GM20431 (cell line): ENCODE data around the gene HCK.

ENCODE experiments used
- in situ Hi-C: fragments of 300-500 bp; cut with MseI, MboI; formaldehyde crosslinking; loops from one replicate; pipeline ENCODE4 v1.15.0; 2020; ENCODE audit warnings: low sequenced_read_pairs; ENCODE audit not compliant: unreplicated experiment

Gene HCK

DNA sequence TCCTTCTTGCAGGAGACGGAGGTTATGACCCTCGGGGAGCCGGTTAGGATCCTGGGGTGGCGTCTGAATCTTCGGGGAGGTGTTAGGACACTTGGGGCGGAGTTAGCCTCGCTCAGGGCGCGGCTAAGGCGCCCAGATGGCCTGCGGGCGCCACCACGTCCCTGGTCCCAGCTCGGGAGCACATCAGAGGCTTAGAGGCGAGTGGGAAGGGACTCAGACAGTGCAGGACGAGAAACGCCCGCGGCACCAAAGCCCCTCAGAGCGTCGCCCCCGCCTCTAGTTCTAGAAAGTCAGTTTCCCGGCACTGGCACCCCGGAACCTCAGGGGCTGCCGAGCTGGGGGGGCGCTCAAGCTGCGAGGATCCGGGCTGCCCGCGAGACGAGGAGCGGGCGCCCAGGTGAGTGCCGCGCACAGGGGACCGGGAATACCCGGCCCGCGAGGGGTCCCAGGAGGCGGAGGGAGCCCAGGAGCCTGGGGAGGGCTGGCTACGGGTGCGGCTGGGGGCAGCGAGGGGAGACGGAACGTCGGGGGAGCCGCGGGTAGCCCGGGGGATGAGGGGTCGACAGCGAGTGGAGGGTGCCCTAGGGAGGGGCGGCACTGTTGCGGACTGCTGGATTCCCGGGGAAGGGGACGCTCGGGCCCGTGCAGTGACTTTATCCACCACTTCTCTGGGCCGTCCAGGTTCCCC lies at the start of gene HCK:
Gene HCK (plus strand): TSS at position 153 of the 688 bp plus-strand sequence.
- in situ Hi-C loops: no loop called here

GRCh38 chr20:32003325-32003724 lies 48.7 kb upstream of the HCK start:
- in situ Hi-C loops: no loop called here

DNA sequence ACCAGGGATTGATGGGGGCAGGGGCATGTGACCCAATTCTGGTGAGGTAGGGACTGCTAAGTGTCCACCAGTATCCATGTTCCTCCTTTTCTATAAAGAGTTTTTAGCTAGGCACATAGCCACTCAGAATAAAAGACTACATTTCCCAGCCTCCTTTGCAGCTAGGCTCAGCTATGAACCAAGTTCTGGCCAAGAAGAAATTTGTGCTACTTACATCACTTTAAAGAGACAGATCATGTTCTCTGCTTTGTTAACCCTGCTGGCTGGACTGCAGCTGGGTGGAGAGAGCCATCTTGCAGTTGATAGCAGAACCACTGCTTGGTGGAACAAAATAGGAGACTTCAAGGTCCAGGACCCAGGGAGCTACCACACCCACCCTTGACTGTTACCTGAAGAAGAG lies 47.1 kb upstream of the HCK start:
- in situ Hi-C loops: no loop called here

DNA sequence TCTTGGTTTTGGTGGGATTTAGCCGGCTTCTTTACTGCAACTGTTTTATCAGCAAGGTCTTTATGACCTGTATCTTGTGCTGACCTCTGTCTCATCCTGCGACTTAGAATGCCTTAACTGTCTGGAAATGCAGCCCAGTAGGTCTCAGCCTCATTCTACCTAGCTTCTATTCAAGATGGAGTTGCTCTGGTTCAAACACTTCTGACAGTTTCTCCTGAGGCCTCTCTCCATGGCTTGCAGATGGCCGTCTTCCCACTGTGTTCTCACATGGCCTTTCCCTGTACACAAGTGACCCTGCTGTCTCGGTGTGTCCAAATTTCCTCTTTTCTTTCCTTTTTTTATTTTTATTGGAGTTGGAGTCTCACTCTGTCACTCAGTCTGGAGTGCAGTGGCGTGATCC lies 46.0 kb upstream of the HCK start:
- in situ Hi-C loops: no loop called here

- in situ Hi-C loops: no loop called here
These were observed 44.9 kb upstream of the HCK start for GRCh38 chr20:32006841-32007786.

DNA sequence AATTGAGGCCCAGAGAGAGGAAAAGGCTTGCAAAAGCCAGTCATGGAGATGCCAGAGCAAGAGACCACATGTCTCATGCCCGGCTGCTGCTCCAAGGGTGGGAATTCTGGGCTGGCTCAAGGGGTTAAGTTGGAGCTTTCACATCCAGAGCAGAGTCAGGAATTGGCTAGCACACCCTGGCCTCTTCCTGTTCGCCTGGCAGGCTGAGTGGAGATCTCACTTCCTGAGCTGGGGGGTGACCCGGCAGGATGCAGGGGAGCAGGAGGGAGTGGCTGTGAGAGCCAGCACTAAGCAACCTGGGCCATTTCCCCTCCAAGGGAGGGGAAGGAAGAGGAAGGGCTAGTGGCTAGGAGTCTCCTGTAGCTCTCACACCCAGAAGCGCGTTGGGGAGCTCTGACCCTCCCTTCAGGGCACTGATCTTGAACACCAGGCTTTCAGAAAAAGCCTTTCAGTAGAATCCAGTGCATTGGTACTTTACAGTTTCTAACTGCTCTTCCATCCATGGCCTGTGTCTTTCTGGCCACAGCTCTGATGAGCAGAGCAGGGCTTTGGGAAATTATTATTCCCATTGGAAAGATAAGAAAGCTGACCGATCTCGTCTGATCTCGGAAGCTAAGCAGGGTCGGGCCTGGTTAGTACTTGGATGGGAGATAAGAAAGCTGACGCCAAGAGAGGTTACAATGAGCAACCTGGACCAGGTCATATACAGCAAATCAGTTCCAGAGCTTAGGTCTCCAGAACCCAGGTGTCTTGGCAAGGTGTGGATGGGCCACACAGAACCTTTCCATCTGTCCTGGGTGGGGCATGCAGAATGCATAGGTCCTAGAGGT lies 44.0 kb upstream of the HCK start:
- in situ Hi-C loops: no loop called here

GRCh38 chr20:32009564-32009963 lies 42.5 kb upstream of the HCK start:
- in situ Hi-C loops: no loop called here

DNA sequence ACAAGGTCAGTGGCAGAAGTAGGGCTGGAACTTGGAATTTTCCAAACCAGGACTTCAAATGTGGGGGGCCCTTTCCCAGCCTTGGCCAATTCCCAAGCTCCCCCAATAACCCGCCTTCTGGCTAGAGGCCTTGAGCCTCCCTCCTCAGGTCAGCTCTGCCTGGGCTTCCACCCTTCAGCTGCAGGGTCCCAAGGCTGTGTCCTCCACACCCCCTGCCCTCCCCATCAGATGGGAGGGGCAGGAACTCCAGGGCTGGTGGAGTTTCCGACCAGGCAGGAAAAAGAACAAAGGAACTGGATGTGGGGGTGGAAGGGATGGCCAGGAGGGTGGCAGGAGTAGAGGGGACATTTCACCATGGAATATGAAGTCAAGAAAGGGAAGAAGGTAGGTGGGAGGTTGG lies 41.9 kb upstream of the HCK start, which contains the start of gene CCM2L:
Gene CCM2L (plus strand): TSS at position 338 of the 400 bp plus-strand sequence. CDS start 17 bp downstream, at position 355.
- in situ Hi-C loops: no loop called here

DNA sequence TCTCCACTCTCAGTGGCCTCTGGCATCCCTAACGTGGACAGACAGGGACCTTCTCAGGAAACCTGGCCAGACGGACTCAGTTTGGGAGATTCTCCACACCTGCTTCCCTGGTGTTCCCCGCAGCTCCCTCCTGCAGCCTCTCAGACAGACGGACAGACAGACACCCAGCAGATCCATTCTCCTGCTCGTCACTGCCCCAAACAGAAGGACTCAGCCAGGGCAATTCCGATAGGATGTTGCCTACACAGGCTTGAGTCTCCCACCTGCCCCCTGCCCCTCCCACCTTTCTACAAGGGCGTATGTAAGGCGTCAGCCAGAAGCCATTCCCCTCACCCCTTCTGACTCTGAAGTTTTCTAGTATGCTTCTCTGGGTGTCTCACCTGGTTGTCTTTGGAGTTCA lies 41.4 kb upstream of the HCK start:
- in situ Hi-C loops: no loop called here

GRCh38 chr20:32012159-32012688 lies 39.8 kb upstream of the HCK start:
- in situ Hi-C loops: no loop called here

GRCh38 chr20:32013326-32013725 lies 38.7 kb upstream of the HCK start:
- in situ Hi-C loops: no loop called here

DNA sequence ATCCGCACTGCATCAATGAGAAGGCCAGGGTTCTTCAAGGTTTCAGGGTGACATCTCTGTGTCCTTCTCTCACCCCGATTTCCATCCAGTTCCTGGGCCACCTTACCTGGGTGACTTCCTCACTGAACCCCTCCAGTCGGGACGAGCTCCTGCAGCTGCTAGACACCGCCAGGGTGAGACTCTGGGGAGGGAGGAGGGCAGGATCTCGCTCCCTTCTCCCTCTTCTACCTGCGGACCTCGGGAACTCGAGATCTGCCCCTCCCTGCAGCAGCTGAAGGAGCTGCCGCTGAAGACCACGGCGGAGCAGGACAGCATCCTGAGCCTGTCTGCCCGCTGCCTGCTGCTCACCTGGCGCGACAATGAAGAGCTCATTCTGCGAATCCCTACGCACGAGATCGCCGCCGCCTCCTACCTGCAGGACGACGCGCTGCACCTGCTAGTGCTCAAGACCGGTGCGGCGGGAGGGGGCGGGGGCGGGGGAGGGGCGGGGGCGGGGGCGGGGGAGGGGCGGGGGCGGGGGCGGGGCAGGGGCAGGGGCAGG lies 34.3 kb upstream of the HCK start:
- in situ Hi-C loops: no loop called here

DNA sequence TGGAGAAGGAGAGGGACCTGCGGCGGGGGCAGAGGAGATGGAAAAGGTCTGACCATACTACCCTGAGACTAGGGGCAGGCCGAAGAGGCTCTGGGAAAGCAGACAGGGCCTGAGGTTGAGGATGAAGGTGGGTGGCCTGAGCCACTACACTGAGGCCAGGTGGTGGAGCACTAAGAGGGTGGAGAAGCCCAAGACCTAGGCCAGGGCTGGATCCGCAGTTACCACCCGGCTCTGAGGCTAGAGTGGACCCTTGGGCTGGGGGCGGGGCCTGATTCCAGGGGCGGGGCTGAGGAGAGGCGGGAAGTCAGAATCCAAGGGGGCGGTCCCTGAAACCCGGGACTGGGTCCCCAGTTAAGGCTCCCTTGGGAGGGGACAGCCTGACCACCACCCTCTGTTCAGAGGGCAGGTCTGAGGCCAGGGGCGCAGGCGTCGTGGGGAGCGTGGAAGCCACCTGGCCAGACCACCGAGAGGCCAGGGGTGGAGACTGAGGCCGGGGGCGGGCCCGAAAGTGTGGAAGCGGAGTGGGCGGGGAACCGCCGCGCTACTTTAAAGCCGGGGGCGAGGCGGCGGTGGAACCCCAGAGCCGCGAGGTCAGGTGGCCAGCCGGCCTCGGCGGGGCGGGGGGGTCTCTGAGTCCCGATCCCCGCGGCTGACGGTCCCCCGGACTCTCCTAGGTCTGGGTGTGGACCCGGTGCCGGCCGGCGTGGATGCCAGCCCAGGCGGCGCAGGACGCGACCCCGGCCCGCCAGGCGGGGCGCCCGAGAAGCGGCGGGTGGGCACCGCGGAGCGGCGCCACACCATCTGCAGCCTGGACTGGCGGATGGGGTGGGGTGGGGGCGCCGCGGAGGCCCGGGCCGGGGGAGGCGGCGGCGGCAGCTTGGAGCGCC lies 33.5 kb upstream of the HCK start:
- in situ Hi-C loops: no loop called here

DNA sequence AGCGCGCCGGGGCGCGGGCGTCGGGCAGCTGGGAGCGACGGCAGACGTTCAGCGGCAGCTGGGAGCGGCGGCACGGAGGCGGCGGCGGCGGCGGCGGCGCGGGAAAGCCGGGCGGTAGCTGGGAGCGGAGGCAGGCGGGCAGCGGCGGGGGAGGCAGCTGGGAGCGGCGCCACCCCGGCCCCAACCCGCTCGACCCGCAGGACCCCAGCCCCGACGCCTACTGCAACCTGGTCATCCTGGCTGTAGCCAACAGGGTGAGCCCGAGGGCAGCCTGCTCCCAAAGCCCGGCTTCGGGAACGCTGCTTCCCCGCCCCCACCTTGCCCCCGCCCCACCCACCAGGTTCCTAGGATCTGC lies 32.9 kb upstream of the HCK start:
- in situ Hi-C loops: no loop called here

GRCh38 chr20:32019563-32020463 lies 32.2 kb upstream of the HCK start:
- in situ Hi-C loops: no loop called here

DNA sequence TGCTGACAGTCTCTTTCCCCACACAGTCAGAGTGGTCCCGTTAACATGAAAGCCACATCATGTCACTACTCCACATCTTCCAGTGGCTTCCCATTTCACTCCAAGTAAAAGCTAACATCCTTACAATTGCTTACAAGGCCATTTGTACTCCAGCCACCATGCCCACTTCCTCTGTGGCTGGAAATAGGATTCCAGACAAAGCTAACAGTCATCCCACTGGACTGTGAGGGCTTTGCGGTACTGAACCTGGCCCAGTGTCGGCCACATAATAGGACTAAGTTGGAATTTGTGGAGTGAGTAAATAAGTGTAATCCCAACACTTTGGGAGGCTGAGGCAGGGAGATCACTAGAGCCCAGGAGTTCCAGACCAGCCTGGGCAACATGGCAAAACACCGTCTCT lies 31.0 kb upstream of the HCK start:
- in situ Hi-C loops: no loop called here

GRCh38 chr20:32024683-32025295 lies 27.3 kb upstream of the HCK start:
- in situ Hi-C loops: no loop called here

GRCh38 chr20:32027643-32028042 lies 24.4 kb upstream of the HCK start:
- in situ Hi-C loops: no loop called here
